GM18526 (cell line): Measurements from ENCODE around the gene DNAH7.

Experiments used
- POLR2A ChIP-seq: IDR thresholded peaks from 3 replicates; pipeline ENCODE4 v1.6.1; 2011; ENCODE audit not compliant: insufficient read length; ENCODE audit errors: extremely low read depth

The DNAH7 gene

DNA sequence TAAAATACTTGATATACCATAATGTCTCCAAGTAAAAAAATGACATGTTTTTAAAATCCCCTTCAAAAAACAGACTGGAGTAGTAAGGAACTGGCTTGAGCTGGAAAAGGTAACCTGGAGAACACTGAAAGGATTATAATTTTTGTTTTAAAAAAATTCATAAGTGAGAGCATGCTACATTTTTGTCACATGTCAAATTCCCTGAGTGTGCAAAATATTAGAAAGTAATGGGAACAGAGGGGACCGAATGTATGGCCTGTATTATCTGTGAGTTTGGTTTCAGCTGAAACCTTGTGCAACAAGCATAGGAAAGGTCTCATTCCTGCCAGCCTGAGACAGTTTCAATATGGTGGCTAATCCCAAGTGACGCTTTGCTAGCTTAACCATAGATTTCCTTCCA is 209.1 kb downstream of the DNAH7 start:
- no peak for TF ChIP-seq POLR2A

DNA sequence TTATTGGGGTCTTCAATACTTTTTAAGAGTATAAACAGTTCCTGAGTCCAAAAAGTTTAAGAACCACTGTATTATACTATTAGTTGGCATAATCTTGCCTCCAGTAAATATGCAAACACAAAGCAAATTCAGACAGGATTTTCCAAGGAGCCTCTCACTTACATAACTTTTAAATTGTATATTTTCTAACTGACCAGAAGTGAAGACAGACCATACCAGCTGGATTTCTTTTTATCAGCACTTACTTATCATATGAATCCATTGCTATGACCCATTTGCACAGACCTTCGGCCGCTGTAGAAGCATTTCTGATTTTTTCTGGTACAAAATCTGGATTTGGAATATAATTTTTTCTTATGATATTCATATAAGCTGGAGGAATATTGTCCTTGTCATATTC is 211.5 kb downstream of the DNAH7 start:
- TF ChIP-seq POLR2A, result no peak

DNA sequence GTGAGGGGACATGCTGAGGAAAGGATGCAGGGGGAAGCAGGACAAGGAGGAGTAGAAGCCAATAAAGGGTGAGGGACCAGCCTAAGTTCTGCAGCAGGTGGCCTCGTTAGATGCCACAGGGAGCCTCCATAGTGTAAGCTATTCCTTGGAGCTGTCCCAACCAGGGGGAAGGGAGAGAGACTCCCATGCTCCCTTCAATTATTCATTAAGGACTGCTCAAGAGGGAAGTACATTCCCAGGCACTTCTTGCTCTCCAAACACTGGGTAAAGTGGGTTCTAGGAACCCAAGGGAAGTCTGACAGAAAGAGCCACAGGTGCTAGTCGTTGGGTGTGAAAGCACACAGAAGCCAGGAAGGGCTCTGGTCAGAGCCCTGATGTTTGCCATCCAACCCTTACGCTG is 217.9 kb downstream of the DNAH7 start:
- TF ChIP-seq POLR2A, result no peak

DNA sequence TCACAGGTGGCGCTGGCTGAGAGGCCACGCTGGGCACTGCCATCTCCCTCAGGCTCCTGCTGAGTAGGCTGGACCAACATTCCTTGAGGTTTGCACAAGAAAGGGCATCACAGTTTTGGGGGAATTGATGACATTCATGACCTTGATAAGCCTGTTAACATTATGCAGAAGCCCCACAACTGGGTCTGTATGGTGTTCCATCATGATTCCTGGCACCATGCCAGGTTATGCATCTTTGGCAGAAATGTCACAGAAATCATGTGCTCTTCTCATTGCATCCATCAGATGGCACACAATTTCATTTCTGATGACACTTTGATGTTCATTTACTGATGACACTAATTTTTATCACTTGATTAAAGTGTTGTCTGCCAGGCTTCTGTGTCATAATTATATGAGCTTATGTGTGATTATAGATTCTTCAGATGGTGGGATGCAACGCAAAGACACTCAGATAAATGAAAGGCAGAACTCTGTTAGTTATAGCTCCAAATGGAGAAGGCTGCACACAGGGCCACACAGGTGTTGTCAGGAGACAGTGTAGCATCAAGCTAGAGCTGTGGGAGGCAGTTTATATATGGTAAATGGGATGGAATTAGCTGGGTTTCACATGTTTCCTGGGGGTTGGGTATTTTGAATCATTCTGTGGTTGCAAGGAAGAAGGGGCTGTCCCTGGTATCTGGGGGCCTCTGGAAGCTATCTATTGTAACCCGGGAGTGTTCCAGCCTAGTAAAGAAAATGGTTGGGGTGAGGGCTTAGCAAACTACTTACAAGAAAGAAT is 220.3 kb downstream of the DNAH7 start:
- TF ChIP-seq POLR2A, result no peak

DNA sequence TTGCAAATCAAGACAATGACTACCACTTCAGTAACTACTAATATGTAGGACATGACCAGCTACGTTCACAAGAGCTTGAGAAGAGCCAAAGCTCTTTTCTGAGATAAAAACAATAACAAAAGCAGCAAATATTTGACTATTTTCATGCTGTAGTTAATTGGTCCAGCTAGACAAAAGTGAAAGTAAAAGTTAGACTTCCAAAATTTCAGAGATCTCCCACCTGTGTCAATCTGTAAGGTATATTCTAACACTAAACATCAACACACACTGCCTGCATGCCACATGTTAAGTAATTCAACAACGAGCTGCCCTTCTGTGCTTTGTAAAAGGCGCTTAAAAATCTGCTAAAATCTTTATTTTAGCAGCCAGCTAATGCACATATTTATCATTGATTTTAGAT is 225.7 kb downstream of the DNAH7 start:
- TF ChIP-seq POLR2A, result no peak

DNA sequence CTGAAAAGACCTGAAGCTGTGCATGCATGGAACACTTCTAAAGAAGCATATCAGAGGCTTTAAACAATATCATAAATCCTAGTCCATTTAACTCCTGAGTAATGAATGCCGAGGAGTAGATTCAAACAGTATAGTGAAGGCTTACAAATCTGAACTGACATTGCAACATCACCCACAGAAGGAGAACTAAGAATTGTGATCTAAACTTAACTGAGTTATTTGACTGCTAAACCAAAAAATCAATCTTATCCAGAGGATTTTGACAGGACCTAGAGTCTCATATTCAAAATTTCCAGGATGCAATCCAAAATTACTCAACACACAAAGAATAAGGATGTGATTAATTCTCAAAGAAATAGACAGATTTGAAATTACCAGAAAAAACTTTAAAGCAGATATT is 230.6 kb downstream of the DNAH7 start:
- no peak for TF ChIP-seq POLR2A

DNA sequence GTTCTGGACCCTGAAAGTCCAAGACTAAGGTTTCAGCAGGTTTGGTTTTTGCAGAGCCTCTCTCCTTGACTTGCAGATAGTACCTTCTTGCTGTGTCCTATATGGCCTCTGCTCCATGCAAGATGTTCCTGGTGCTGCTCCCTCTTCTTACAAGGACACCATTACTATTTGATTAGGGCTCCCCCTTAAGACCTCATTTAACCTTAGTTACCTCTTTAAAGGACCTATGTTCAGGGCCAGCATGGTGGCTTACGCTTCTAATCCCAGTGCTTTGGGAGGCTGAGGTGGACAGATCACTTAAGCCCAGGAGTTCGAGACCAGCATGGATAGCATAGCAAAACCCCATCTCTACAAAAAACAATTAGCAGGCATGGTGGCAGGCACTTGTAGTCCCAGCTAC is 232.6 kb downstream of the DNAH7 start:
- no peak for TF ChIP-seq POLR2A

DNA sequence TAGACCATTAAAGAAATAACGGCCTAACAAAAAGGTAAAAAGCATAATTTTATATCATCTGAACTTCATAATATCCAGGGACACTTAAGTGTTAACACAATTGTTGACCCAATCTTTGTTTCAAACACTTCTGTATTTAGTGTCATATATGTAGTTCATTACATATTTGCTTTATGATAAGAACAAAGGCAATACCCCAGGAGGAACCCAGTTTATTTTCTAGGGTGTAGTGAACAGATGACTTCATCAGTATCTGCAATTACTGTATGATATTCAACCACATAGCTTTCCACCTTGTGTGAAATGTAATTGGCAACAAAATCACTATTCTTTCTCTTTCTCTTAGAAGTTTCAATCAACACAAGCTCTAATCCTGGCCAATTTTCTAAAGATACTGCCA is 233.8 kb downstream of the DNAH7 start:
- no peak for TF ChIP-seq POLR2A

DNA sequence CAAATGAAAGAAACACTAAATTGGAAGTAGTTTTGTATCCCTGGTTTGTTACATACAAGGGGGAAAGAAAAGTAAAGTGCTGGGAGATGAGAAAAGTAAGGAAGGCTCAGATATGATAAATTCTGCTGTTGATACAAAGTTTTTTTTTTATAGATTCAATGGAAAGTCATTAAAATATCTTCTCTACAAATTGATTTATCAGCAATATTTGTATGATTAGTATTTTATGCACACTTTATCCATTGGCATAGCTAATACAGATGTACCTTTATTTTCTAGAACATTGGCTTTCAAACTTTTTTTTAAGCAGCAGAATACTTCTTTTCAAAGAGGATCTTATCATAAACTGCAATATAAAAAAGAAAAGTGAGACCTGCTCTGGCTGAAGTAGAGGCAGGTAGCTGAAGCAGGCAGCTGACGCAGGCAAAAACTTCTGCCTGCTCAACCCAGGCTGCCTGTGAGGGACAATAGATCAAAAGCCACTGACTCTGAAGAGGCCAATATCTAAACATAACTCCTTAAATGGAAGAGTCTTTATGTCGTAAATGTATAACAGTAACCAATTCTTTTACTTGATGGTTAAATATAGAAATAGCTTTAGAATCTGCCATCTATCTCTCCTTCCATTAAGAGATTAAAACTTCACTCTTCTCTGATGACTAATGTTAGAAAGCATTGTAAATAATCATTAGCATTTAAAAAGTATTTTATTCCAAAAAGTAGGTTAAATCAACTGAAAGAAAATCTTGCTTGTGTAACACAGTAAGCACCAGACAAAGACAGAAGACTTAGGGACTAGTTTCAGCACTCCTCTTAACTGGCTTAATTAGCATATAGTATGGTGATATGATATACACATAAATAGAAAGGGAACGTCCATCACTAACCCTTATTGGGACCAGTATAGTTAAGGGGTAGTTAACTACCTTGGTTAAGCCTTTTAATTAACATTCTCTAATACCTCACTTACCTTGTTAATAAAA is 237.4 kb downstream of the DNAH7 start:
- TF ChIP-seq POLR2A, result no peak

DNA sequence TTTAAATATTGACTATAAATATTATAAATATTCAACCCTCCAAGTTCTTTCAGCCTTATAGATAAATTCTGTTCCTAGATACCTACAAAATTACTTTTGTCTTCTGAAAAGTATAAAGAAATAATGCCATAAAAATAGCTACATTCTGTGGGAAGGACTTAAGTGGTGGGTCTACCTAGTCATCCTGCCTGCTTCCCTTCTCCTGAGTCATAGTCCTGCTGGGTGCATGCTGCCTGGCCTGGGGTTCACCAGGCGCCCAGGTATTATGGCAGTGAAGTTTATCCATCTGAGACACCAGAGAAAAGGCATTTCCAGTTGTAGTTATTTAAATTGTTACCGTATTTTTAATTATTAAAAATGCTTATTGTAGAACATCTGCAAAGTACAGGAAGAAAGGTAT is 244.2 kb downstream of the DNAH7 start:
- no peak for TF ChIP-seq POLR2A

DNA sequence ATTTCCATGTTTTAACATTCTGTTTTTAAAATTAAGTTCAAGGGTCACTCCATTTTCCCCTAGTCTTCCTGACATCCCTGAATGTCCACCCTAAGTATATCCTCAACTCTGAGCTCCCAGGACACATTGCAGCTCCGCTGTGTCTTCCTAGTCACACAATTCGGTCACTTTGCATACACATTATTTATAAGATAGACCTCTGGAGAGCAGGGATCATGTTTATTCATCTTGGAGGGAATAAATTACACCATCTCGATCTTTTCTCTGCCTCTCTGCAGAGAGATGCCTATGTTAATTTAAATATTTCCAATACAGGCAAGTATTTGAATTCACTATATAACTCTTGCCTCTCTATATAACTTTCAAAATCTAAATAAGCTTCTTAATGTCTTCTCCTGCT is 245.4 kb downstream of the DNAH7 start:
- TF ChIP-seq POLR2A, result no peak

DNA sequence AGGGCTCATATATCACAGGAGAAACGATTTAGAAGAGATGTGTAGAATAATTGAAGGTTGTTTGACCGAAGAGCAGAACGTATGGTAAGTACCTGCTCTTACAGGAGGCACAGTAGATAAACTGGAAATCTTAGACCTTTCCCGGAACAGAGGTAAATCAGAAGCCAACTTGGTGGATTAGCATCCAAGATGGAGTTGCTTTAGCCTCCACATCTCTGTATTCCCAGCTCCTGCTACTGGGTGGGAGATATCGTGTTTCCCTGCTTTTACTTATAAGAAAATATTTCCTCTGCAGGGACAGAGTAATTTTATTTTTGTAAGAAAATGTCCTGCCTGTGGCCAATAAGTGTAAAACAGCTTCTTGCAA is 247.1 kb downstream of the DNAH7 start:
- no peak for TF ChIP-seq POLR2A

DNA sequence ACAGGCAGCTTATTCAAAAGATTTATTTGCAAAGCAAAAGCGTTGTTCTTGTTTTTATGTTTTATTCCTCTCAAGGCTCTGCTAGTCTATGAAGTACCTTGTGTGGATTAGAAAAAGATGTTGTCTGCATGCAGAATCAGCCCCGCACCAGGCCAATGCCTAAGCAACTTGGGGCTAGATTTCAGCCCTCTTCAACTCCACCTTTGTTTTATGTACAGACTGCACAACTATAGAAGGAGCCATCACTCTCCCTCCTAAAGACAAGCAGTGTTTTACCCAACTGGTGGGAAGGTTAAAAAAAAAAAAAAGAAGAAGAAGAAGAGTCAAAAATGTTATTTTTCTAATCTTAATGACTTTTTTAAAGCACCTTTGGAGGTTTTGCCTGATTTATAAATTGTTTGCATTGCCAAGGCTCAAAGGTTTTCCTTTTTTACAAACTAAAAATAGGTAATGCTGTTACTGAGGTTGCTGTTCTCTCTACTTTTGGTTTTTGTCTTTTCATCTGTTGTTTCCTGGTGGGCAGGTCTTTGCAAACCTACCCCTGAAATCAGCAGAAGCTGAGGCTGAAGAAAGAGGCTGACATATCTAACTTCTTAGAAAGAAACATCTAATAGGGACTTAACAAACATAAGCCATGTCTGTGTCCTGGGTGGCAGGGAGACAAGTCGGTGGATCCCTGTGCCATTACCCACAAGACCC is 247.6 kb downstream of the DNAH7 start:
- TF ChIP-seq POLR2A, result no peak

DNA sequence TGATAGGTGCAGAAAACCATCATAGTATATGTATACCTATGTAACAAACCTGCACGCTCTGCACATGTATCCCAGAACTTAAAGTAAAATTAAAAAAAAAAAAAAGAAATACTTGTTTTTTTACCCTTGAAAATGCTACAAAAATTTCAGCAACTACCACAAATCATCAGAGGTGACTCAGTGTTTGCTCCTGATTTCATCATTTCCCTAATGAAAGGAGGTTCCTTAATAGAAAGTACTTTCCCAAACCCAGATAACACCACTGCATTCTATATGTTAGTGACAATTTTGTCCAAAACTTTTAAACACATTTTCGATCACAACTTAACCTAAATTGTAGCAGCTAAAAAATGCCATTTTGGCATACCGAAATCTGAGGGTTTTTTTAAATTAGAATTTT is 248.3 kb downstream of the DNAH7 start:
- TF ChIP-seq POLR2A, result no peak

DNA sequence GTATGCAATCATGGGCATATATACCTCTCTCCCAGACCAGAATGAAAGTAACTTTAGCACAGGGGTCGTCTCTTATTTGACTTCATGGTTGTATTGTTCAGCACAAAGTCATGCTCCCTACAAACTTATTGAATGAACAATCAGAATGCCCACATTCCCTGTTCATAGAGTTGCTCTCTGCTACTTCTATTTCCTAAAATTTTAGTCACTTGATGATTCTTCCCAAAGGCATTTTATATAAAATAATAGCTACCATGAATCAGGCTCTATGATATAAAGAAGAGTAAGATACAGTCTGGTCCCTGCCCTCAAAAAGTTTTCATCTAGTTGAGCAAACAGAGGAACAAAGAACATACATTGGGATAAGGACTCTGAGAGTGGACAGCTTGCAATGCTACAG is 249.4 kb downstream of the DNAH7 start:
- no peak for TF ChIP-seq POLR2A

DNA sequence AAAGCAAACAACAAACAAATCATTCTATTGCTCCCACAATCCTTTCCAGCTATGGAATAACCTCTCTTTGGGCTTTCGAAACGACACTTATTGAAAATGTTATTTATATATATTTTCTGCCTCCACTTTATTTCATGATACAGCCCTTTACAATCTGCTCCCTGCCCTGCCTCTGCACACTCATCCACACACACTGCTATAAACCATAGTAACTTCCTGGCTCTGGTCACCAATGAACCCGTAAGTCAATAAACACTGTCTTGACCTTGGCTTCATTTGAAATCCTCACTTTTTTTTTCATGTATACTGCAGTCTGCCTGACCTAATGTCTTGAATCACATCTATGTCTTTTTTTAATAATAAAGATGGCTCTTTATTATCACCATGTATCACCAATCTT is 250.1 kb downstream of the DNAH7 start:
- no peak for TF ChIP-seq POLR2A
